SJSA1 (cell line): Measurements from ENCODE around the gene MYL2. TPM values are rescaled to one million over a fixed set of nuclear protein-coding genes. Genes with fewer than 3 reads are reported as not detected.

Experiments used
- DNase-seq, 2 experiments: peaks; one replicate each; pipeline ENCODE4 v3.0.0-alpha.2; 2015 to 2020; ENCODE audit warnings: low spot score in 2 of 2, low read depth in 1 of 2
- H3K27ac ChIP-seq: fragments of 250-450 bp; sonication (Bioruptor Pico); 2 replicates; pipeline ENCODE4 v1.5.1; 2020; ENCODE audit warnings: mild to moderate bottlenecking, moderate library complexity
- H3K27me3 ChIP-seq: fragments of 250-450 bp; sonication (Bioruptor Pico); replicated peaks from 2 replicates; pipeline ENCODE4 v1.5.1; 2020; ENCODE audit warnings: mild to moderate bottlenecking, moderate library complexity
- H3K36me3 ChIP-seq: fragments of 250-450 bp; sonication (Bioruptor Pico); 2 replicates; pipeline ENCODE4 v1.5.1; 2020; ENCODE audit warnings: mild to moderate bottlenecking
- H3K4me1 ChIP-seq: fragments of 250-450 bp; sonication (Bioruptor Pico); replicated peaks from 2 replicates; pipeline ENCODE4 v1.6.1; 2021; ENCODE audit warnings: mild to moderate bottlenecking
- H3K4me3 ChIP-seq: fragments of 250-450 bp; sonication (Bioruptor Pico); 2 replicates; pipeline ENCODE4 v1.5.1; 2020; ENCODE audit warnings: mild to moderate bottlenecking
- H3K9me3 ChIP-seq: fragments of 250-450 bp; sonication (Bioruptor Pico); replicated peaks from 2 replicates; pipeline ENCODE4 v1.5.1; 2020; ENCODE audit warnings: mild to moderate bottlenecking
- total RNA-seq: library from RNA; depleted of rRNA; stranded (reverse); fragments of >200 nt; shearing (Covaris generic); gene quantifications from 2 replicates; pipeline ENCODE4 v1.2.3, GENCODE V29; 2014; rRNA removed

The MYL2 gene
- total RNA-seq, 1 experiment from 2014 or later = not detected

DNA sequence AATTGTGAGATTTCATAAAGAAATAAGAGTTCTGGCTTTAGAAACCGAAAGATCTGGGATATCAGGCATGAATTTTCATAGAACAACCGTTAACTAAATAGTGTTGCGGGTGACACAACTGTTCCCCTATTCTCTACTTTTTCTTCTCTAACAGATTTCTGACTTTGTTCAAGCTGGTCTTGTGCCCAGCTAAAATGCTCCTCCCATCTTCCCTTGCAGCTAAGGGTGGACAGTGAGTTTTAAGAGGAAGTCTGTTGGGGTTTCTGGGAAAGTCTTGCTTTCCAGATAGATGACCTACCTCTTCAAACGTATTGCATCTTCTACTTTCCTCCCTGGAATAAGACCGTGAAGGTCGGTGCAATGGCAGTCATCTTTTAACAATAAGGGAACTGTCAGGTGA lies 54.9 kb downstream of the MYL2 start:
- Histone ChIP-seq H3K27ac (no peak overlapping the region), H3K9me3 (no peaks in the 10 kb centered on the region), H3K27me3 (0 out of 2 replicates have a peak, but pooled peaks cover 5% of the 10 kb centered on the region), H3K36me3 (no peaks in the 10 kb centered on the region), H3K4me3 (no peak overlapping the region), H3K4me1 (no peaks in the 10 kb centered on the region)
- DNase-seq = no peak

DNA sequence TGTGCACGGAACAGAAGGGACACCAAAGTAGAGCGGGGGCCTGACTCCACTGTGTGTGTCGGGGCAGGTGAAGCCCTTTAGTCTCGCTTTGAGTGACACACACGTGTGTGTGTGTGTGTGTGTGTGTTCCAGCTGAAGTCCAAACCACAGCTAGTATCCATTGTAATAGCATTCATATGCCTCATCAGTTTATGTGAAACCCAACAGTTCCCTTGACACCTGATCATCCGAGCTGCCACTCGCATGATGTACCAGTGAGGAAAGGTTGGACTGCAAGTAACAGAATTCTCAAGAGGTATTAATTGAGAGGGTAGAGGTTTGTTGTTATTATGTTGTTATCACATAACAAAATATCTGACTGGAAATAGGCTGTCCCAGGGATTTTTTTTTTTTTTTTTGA lies 57.2 kb downstream of the MYL2 start:
- no peaks in the 10 kb centered on the region for H3K4me1 ChIP-seq
- H3K36me3 ChIP-seq = no peaks in the 10 kb centered on the region
- no peak overlapping the region for H3K4me3 ChIP-seq
- no peak overlapping the region for H3K27ac ChIP-seq
- no peaks in the 10 kb centered on the region for H3K9me3 ChIP-seq
- H3K27me3 ChIP-seq = 0 out of 2 replicates have a peak, but pooled peaks cover 5% of the 10 kb centered on the region
- no peak for DNase-seq

GRCh38 chr12:110862329-110862728 lies 58.0 kb downstream of the MYL2 start:
- 0 out of 2 replicates have a peak, but pooled peaks cover 5% of the 10 kb centered on the region for H3K27me3 ChIP-seq
- no peaks in the 10 kb centered on the region for H3K4me1 ChIP-seq
- no peak for DNase-seq
- H3K4me3 ChIP-seq = no peak overlapping the region
- H3K36me3 ChIP-seq = no peaks in the 10 kb centered on the region
- no peak overlapping the region for H3K27ac ChIP-seq
- H3K9me3 ChIP-seq = no peaks in the 10 kb centered on the region

- H3K27me3 ChIP-seq = 0 out of 2 replicates have a peak, but pooled peaks cover 5% of the 10 kb centered on the region
- no peaks in the 10 kb centered on the region for H3K9me3 ChIP-seq
- no peak overlapping the region for H3K4me3 ChIP-seq
- H3K27ac ChIP-seq = no peak overlapping the region
- DNase-seq = no peak
- no peaks in the 10 kb centered on the region for H3K36me3 ChIP-seq
- no peaks in the 10 kb centered on the region for H3K4me1 ChIP-seq
Observed at GRCh38 chr12:110861729-110862128, 58.6 kb downstream of the MYL2 start.

Other genes starting within 250 kb of the MYL2 start
- gene HVCN1, start 231.5 kb downstream of the MYL2 start, total RNA-seq = not detected in 2 replicates
- gene PPP1CC, start 177.7 kb downstream of the MYL2 start, total RNA-seq = 143 and 154 TPM in 2 replicates
- not detected in 2 replicates for gene CCDC63, start 73.6 kb downstream of the MYL2 start, total RNA-seq
- not detected in 2 replicates for gene CUX2, start 113.6 kb upstream of the MYL2 start, total RNA-seq